HepG2 (cell line): Measurements from ENCODE around the gene PIP4K2C. TPM values are rescaled to one million over a fixed set of nuclear protein-coding genes. Genes with fewer than 3 reads are reported as not detected.

Source experiments
- ATAC-seq: fragments of 200-7000 bp; cut with Tn5 transposase; 3 replicates; pipeline ENCODE4 v1.9.1; 2020; ENCODE audit warnings: mild to moderate bottlenecking, moderate library complexity
- BruUV-seq: library from RNA; stranded (reverse); fragments of 400-500 nt; replicated peaks from 2 replicates; lab custom pipeline; 2021; lab: Mats Ljungman, UMichigan
- CTCF ChIA-PET: fragments of 300-600 bp; formaldehyde crosslinking; extraction: SDS; loops from one replicate; lab custom pipeline; 2021; ENCODE audit warnings: low total read pairs, inconsistent platforms, low intra/inter-chr PET ratio; lab: Yijun Ruan, JAX
- POLR2A ChIA-PET: fragments of 350-600 bp; sonication (Branson Sonifier 250); formaldehyde crosslinking; loops from one replicate; lab custom pipeline; 2020; ENCODE audit warnings: antibody characterized with exemption, inconsistent platforms; lab: Yijun Ruan, JAX
- DNase-seq: peaks from one replicate; pipeline ENCODE4 v3.0.0-alpha.2; 2015; ENCODE audit warnings: low spot score
- FAIRE-seq: peaks from 3 replicates; lab custom pipeline; 2011; peaks lifted over from hg19 to GRCh38; lab: Jason Lieb, UNC
- H2AFZ ChIP-seq: one replicate; pipeline ENCODE4 v1.6.1; 2011; ENCODE audit warnings: low read length, inconsistent platforms
- H3K27ac ChIP-seq: fragments of 300-600 bp; 3 replicates; pipeline ENCODE4 v1.8.0; 2011; ENCODE audit warnings: mixed run types, mild to moderate bottlenecking, mixed read lengths, low read length, inconsistent platforms; ENCODE audit not compliant: insufficient read depth; ENCODE audit errors: extremely low read length
- H3K27me3 ChIP-seq, 2 experiments: fragments of 200-600 bp in 1 of 2; 2 replicates in 1 of 2; 3 replicates in 1 of 2; pipeline versions ENCODE4 v1.6.0 to v1.8.0; 2011; ENCODE audit warnings: low read length in 2 of 2, mild to moderate bottlenecking in 2 of 2, moderate library complexity in 2 of 2, inconsistent platforms in 1 of 2; ENCODE audit not compliant: insufficient read depth in 2 of 2, control insufficient read depth in 1 of 2
- H3K36me3 ChIP-seq, 2 experiments: fragments of 200-600 bp in 1 of 2; replicated peaks in 1 of 2; 2 replicates in 1 of 2; 3 replicates in 1 of 2; pipeline versions ENCODE4 v1.5.1 to v1.8.0; 2011; ENCODE audit warnings: low read length in 2 of 2, inconsistent platforms in 1 of 2; ENCODE audit not compliant: insufficient read depth in 2 of 2, control insufficient read depth in 1 of 2
- H3K4me1 ChIP-seq: 2 replicates; pipeline ENCODE4 v1.5.1; 2012; ENCODE audit warnings: low read length, inconsistent platforms; ENCODE audit not compliant: insufficient read depth
- H3K4me2 ChIP-seq: 2 replicates; pipeline ENCODE4 v1.6.0; 2011; ENCODE audit warnings: low read depth, low read length, inconsistent platforms
- H3K4me3 ChIP-seq, 3 experiments: fragments of 200-600 bp in 1 of 3; sonication (generic), shearing (Covaris generic) in 1 of 3; replicated peaks in 1 of 3; 2 replicates each; pipeline ENCODE4 v1.5.1; 2011 to 2016; ENCODE audit warnings: low read length in 3 of 3, inconsistent platforms in 2 of 3, low read depth in 2 of 3, mild to moderate bottlenecking in 2 of 3, control low read depth in 1 of 3, mixed read lengths in 1 of 3; ENCODE audit not compliant: insufficient read depth in 1 of 3
- H3K79me2 ChIP-seq: one replicate; pipeline ENCODE4 v1.6.1; 2011; ENCODE audit warnings: low read length, inconsistent platforms; ENCODE audit not compliant: insufficient read depth
- H3K9ac ChIP-seq: 2 replicates; pipeline ENCODE4 v1.6.0; 2011; ENCODE audit warnings: mild to moderate bottlenecking, low read depth, low read length, inconsistent platforms; ENCODE audit not compliant: insufficient read depth
- H3K9me3 ChIP-seq: 2 replicates; pipeline ENCODE4 v1.5.1; 2012; ENCODE audit warnings: mild to moderate bottlenecking, low read length
- H4K20me1 ChIP-seq: 2 replicates; pipeline ENCODE4 v1.6.0; 2011; ENCODE audit warnings: inconsistent platforms, mild to moderate bottlenecking, low read length, moderate library complexity; ENCODE audit not compliant: insufficient read depth
- ARID5B ChIP-seq: IDR thresholded peaks from 2 replicates; pipeline ENCODE4 v1.4.0; 2020; ENCODE audit warnings: mild to moderate bottlenecking, missing genetic modification reagents
- CHCHD3 ChIP-seq: sonication (generic); formaldehyde crosslinking; IDR thresholded peaks from 2 replicates; pipeline ENCODE4 v1.8.0; 2022; ENCODE audit warnings: mild to moderate bottlenecking, missing genetic modification reagents, moderate library complexity
- ELF4 ChIP-seq: sonication (generic); formaldehyde crosslinking; IDR thresholded peaks from 2 replicates; pipeline ENCODE4 v1.5.0; 2020; ENCODE audit warnings: missing genetic modification reagents, mild to moderate bottlenecking, moderate library complexity, borderline replicate concordance
- GLMP ChIP-seq: sonication (generic); formaldehyde crosslinking; IDR thresholded peaks from 2 replicates; pipeline ENCODE4 v1.9.0; 2021; ENCODE audit warnings: missing genetic modification reagents, mild to moderate bottlenecking, borderline replicate concordance
- HDAC1 ChIP-seq: sonication (generic); formaldehyde crosslinking; IDR thresholded peaks from 2 replicates; pipeline ENCODE4 v1.5.1; 2020; ENCODE audit warnings: mild to moderate bottlenecking, missing genetic modification reagents
- KAT2B ChIP-seq: fragments of 150-350 bp; IDR thresholded peaks from 2 replicates; pipeline ENCODE4 v1.6.1; 2014; ENCODE audit warnings: low read depth, low read length, borderline replicate concordance
- KDM5B ChIP-seq: sonication (generic); formaldehyde crosslinking; IDR thresholded peaks from 2 replicates; pipeline ENCODE4 v1.4.0; 2020; ENCODE audit warnings: missing genetic modification reagents, mild to moderate bottlenecking, borderline replicate concordance
- KDM6A ChIP-seq: IDR thresholded peaks from 2 replicates; pipeline ENCODE4 v1.6.1; 2016; ENCODE audit warnings: low read depth
- RNF2 ChIP-seq: fragments of 450-650 bp; conservative IDR thresholded peaks from 2 replicates; pipeline ENCODE4 v1.6.1; 2016; ENCODE audit warnings: low read depth
- THAP11 ChIP-seq: IDR thresholded peaks from 2 replicates; pipeline ENCODE4 v1.6.1; 2016; ENCODE audit warnings: missing biosample characterization, missing genetic modification reagents
- ZBTB20 ChIP-seq: sonication (generic); formaldehyde crosslinking; IDR thresholded peaks from 2 replicates; pipeline ENCODE4 v1.8.1; 2023; ENCODE audit warnings: missing genetic modification reagents, low read depth, mild to moderate bottlenecking, borderline replicate concordance
- ZFP41 ChIP-seq: sonication (generic); formaldehyde crosslinking; IDR thresholded peaks from 2 replicates; pipeline ENCODE4 v1.4.0; 2020; ENCODE audit warnings: mild to moderate bottlenecking, missing genetic modification reagents, borderline replicate concordance
- ZNF160 ChIP-seq: sonication (generic); formaldehyde crosslinking; IDR thresholded peaks from 2 replicates; pipeline ENCODE4 v1.8.0; 2022; ENCODE audit warnings: mild to moderate bottlenecking, inconsistent platforms, missing genetic modification reagents
- ZNF335 ChIP-seq: sonication (generic); formaldehyde crosslinking; IDR thresholded peaks from 2 replicates; pipeline ENCODE4 v1.4.0; 2020; ENCODE audit warnings: missing genetic modification reagents
- ZNF337 ChIP-seq: sonication (generic); formaldehyde crosslinking; IDR thresholded peaks from 2 replicates; pipeline ENCODE4 v1.5.1; 2020; ENCODE audit warnings: missing genetic modification reagents, low read depth, mild to moderate bottlenecking, borderline replicate concordance
- ZNF503 ChIP-seq: sonication (generic); formaldehyde crosslinking; IDR thresholded peaks from 2 replicates; pipeline ENCODE4 v1.4.0; 2020; ENCODE audit warnings: missing genetic modification reagents
- WGBS: methylation state at CpG from one replicate; pipeline ENCODE4 v1.1.6; 2017; ENCODE audit warnings: low lambda C conversion rate; 5-methylcytosine and 5-hydroxymethylcytosine counted together
- in situ Hi-C: cut with HindIII; loops from 2 replicates; pipeline ENCODE4 v1.10.0; 2017; ENCODE audit warnings: low pct_unique_long_range_greater_than_20kb; ENCODE audit not compliant: extremely low pct_ligation_motif_present
- intact Hi-C: fragments of 100-400 bp; cut with micrococcal nuclease; formaldehyde crosslinking; loops from one replicate; pipeline ENCODE4 v1.10.0; 2022; ENCODE audit not compliant: unreplicated experiment
- polyA plus RNA-seq, 8 experiments: library from polyadenylated mRNA; depleted of rRNA in 3 of 8; stranded (reverse) in 7 of 8; unstranded in 1 of 8; fragments of >200 nt; fragmentation: Illumina TruSeq in 4 of 8; extraction: Trizol in 4 of 8; gene quantifications; 2 replicates each; pipeline versions ENCODE4 v1.2.1 to v1.2.3, GENCODE V29; 2011 to 2016; ENCODE audit warnings: low read depth in 4 of 8, missing spikeins in 1 of 8, mixed read lengths in 1 of 8; ENCODE audit not compliant: insufficient read depth in 1 of 8
- total RNA-seq, 5 experiments: library from RNA; depleted of rRNA; stranded (reverse); fragments of >200 nt; fragmentation: Illumina TruSeq; extraction: Trizol; gene quantifications; 2 replicates each; pipeline ENCODE4 v1.2.3, GENCODE V29; 2016; ENCODE audit warnings: low read depth in 1 of 5

PIP4K2C gene
- total and polyA plus RNA-seq, 2 of the 13 experiments (the other 11 are each of a cell fraction or from before 2014, with no cell fraction given), result 23.3 to 26.4 TPM

GRCh38 chr12:57640175-57641042 lies 49.4 kb downstream of the PIP4K2C start:
- no TSS peak for BruUV-seq
- CTCF ChIA-PET, result no interaction called here
- Histone ChIP-seq H3K4me2 (no peak overlapping the region), H3K4me1 (no peaks in the 10 kb centered on the region), H3K9ac (no peak overlapping the region), H3K79me2 (no peaks in the 10 kb centered on the region), H2AFZ (no peak overlapping the region)
- no peak for ATAC-seq
- no peak for FAIRE-seq
- TF ChIP-seq ZFP41 (CRISPR knock-in tag), result no peak
- TF ChIP-seq ZBTB20, result no peak
- no peak for TF ChIP-seq RNF2
- TF ChIP-seq ZNF503 (CRISPR knock-in tag), result no peak
- no peak for TF ChIP-seq KDM6A
- no peak for TF ChIP-seq ELF4 (CRISPR knock-in tag)
- no peak for TF ChIP-seq ZNF160 (CRISPR knock-in tag)
- no peak for TF ChIP-seq ZNF335 (CRISPR knock-in tag)
- TF ChIP-seq ARID5B, result no peak
- no peak for TF ChIP-seq KDM5B (CRISPR knock-in tag)
- TF ChIP-seq THAP11, result no peak
- no peak for TF ChIP-seq KAT2B
- TF ChIP-seq GLMP (CRISPR knock-in tag), result no peak
- no peak for TF ChIP-seq HDAC1 (CRISPR knock-in tag)
- no peak for TF ChIP-seq CHCHD3 (CRISPR knock-in tag)
- TF ChIP-seq ZNF337 (CRISPR knock-in tag), result no peak
- TF ChIP-seq, all 625 proteins: peak for 0
- Histone ChIP-seq H3K27me3 (peaks cover 0 to 7% of the 10 kb centered on the region in 2 experiments; a peak in 1 of 5 replicates), H3K4me3 (no peak overlapping the region), H3K9me3 (peaks cover 6% of the 10 kb centered on the region), H4K20me1 (no peaks in the 10 kb centered on the region), H3K27ac (no peak overlapping the region), H3K36me3 (no peaks in the 10 kb centered on the region)
- DNase-seq, result no peak
- POLR2A ChIA-PET, result no interaction called here
- in situ Hi-C loops (no loop called here), intact Hi-C loops (no loop called here)
- WGBS, result 17% methylated on average over 7 of the region's 7 CpGs
